RWPE1 (cell line): ENCODE results near the gene PLCB4.
A peak's percentile ranks its signal among the peaks of the same experiment; 100 is the strongest.

Source experiments
- CTCF ChIA-PET: fragments of 350-600 bp; sonication (Branson Sonifier 250); formaldehyde crosslinking; extraction: SDS; loops from one replicate; lab custom pipeline; 2021; lab: Yijun Ruan, JAX
- POLR2A ChIA-PET: fragments of 400-600 bp; formaldehyde crosslinking; extraction: SDS; loops from one replicate; lab custom pipeline; 2020; ENCODE audit warnings: antibody characterized with exemption; ENCODE audit not compliant: low non-redundant PET; lab: Yijun Ruan, JAX
- DNase-seq: peaks from one replicate; pipeline ENCODE4 v3.0.0; 2012; ENCODE audit warnings: low spot score
- H3K27ac ChIP-seq: fragments of 450-650 bp; 2 replicates; pipeline ENCODE4 v1.5.1; 2017
- TF ChIP-seq, protein P1 (sequence below): fragments of 450-650 bp; conservative IDR thresholded peaks from 2 replicates; pipeline ENCODE4 v1.5.1; 2017; ENCODE audit warnings: low read depth, mild to moderate bottlenecking

PLCB4 gene

DNA sequence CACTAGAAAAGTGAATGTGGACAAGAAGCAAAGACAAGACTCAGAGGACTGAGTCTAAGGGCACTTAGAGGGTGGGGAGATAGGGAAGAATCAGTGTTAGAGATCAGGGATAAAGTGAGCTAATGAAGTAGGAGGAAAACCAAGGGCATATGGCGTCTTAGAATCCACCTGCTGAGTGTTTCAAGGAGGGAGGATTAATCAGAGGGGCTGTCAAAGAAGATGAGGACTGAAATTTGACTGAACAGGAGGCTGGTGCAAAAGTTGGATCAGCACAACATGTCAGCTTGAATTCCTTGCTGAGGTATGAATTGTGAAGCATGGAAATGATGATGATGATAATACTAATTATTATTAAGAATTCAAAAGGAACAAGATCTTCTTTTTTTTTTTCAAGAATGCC, 39.4 kb downstream of the PLCB4 start:
- ChIA-PET CTCF (no interaction called here), POLR2A (no interaction called here)
- H3K27ac ChIP-seq, result no peak overlapping the region
- TF ChIP-seq, protein P1, sequence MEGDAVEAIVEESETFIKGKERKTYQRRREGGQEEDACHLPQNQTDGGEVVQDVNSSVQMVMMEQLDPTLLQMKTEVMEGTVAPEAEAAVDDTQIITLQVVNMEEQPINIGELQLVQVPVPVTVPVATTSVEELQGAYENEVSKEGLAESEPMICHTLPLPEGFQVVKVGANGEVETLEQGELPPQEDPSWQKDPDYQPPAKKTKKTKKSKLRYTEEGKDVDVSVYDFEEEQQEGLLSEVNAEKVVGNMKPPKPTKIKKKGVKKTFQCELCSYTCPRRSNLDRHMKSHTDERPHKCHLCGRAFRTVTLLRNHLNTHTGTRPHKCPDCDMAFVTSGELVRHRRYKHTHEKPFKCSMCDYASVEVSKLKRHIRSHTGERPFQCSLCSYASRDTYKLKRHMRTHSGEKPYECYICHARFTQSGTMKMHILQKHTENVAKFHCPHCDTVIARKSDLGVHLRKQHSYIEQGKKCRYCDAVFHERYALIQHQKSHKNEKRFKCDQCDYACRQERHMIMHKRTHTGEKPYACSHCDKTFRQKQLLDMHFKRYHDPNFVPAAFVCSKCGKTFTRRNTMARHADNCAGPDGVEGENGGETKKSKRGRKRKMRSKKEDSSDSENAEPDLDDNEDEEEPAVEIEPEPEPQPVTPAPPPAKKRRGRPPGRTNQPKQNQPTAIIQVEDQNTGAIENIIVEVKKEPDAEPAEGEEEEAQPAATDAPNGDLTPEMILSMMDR, result no peak
- no peak for DNase-seq

DNA sequence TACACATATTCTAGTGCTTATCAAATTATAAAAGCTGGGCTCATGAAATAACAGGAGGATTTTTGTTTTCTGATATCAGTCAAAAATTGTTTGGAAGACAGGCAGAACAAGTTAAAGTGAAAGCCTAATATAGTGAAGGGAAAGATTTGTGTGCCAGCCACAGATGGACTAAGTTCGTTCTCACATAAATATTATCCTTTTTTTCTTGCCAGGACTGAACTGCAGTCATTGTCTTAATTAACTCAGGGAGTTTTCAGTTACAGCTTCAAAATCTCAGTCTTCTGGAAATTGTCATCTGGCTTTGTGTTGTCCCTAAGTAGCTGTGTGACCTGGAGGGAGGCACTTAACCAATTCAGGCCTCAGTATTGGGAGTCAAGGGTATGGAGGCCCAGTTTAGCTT, 40.7 kb downstream of the PLCB4 start:
- TF ChIP-seq, protein P1, result no peak
- CTCF ChIA-PET, result no interaction called here
- no peak for DNase-seq
- no peak overlapping the region for H3K27ac ChIP-seq
- POLR2A ChIA-PET, result no interaction called here

DNA sequence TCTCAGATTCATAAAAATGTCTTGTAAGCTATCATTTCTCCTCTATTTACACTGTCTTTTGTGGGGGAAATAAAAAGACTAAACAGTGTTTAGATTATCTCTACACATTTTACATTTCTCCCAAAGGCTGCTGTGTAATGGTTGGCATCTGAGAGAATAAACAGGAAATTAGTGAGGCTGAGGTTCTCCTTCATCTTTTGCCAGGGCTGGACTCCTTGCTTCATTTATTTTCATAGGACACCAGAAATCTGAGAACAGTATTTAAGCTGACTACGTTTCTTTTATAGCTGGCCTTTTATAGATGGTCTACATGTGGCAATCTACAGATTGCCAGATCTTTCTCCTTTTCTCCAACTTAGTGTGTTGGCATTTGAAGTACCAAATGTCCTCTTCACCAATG, 41.5 kb downstream of the PLCB4 start:
- TF ChIP-seq, protein P1, result no peak
- no peak for DNase-seq
- POLR2A ChIA-PET, result no interaction called here
- CTCF ChIA-PET, result no interaction called here
- H3K27ac ChIP-seq, result no peak overlapping the region

GRCh38 chr20:9110916-9111432, 42.1 kb downstream of the PLCB4 start:
- no peak for DNase-seq
- ChIA-PET POLR2A (no interaction called here), CTCF (no interaction called here)
- H3K27ac ChIP-seq, result no peak overlapping the region
- TF ChIP-seq, protein P1, result no peak

DNA sequence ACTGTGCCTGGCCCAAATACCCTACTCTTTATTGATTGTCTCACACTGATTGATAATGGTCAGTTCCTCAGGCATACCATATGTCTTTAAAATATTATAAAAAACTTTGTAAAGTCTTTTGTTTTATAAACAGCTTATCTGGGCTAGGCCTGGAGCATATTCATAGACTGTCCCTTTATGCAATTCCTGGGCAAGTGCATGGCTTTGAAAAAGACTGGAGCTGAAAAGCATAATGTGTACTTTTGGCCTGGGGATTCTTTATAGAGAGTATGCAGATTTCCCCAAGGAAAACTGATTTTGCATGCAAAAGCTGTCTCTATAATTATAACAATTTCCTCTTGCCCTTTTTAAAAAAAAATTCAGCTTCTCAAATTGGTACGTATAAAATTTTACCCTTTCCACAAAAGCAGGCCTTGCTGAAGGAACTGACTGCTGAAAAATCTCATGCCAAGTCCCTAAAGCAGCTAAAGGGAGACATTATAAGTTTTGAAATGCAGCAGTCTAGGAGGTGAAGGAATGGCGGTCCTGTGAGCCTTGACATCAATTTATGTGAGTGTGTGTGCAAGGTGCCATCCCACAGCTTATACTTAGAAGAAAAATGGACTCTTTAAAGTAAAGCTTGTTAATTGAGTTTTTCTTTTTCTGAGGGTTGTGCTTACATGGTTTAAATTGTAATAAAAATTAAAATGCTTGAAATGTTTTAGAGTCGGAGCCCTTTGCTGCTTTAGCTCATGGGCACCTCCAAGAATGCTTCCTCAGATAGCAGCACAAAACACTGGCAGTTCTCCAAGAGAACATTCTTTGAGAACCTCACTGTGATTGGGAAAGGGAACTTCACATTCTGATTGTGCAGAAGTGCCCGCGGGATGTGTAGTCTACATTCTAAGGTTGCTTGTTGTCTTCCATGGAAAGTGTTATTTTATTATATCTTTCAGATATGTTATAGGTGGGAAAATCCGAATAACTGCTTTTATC, 43.9 kb downstream of the PLCB4 start:
- CTCF ChIA-PET, result interaction anchor here (0.7 kb wide), 2 partner anchors 15 to 44 kb away, joined by 4 read pairs; no protein-coding TSS in a partner anchor
- H3K27ac ChIP-seq, result no peak overlapping the region
- POLR2A ChIA-PET, result no interaction called here
- DNase-seq, result peak; percentile 9
- TF ChIP-seq, protein P1, result no peak

GRCh38 chr20:9114709-9115108, 45.8 kb downstream of the PLCB4 start:
- ChIA-PET POLR2A (no interaction called here), CTCF (no interaction called here)
- no peak overlapping the region for H3K27ac ChIP-seq
- no peak for DNase-seq
- TF ChIP-seq, protein P1, result no peak
